ENCODE measurements around the gene STX12. TPM values are rescaled to one million over a fixed set of nuclear protein-coding genes. Genes with fewer than 3 reads are reported as not detected.
A peak's percentile ranks its signal among the peaks of the same experiment; 100 is the strongest.

Gene STX12
- total RNA-seq, 6 experiments from 2014 or later, result 15.2 to 32.7 (median 19.5) TPM

DNA sequence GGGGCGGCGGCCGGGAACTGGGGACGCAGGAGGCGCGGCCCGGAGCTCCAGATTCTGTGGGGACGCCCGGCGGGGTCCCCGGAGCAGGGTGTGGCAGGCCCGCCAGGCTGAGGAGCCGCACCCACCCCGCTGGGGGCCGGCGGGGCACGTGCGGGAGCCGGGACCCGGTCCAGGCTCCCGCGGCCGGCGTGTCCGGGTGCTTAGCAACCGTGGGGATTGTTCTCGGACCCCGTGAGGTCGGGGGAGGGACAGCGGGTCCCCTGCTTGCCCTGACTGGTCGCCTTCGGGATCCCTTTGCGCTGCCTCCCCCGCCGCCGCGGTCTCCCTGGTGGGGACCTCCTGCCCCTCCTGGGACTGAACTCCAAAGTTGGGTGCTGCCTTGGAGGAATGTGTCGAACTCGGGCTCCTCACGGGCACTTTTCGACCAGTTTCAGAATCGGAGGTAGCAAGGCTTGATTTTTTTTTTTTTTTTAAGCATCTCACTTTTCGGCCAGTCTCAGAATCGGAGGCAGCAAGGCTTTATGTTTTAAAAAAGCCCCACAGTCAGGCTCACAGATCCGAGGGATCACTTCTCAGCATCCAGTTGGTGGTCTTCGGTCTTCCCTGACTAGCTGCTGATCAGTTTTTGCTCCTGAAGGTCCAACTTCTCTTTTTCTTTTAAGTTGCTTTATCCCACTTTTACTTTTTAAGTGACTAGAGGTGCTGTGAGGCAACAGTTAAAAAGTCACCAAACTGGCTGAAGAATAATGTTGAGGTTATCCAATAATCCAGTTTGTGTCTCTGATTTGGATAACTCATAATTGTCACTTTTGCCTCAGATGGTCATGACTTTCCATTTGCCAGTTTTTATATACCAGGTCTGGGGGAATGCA, 46.6 kb upstream of the STX12 start:
- H3K4me3 ChIP-seq, result peak overlapping the region; percentile 90 to 96 (median 94)
- ATAC-seq (peak; percentile 3 to 9 (median 5)), DNase-seq (peak; percentile 62 to 72 (median 66))
- no peaks in the 10 kb centered on the region for H3K27me3 ChIP-seq
- intact Hi-C loops (cut with DNase I), result no loop called here
- H3K9me3 ChIP-seq, result no peaks in the 10 kb centered on the region
- H3K4me1 ChIP-seq, result peaks cover 0 to 5% (median 0%) of the 10 kb centered on the region in 4 donors
- peak overlapping the region; percentile 79 to 84 (median 82) for H3K27ac ChIP-seq
- TF ChIP-seq, protein P1, sequence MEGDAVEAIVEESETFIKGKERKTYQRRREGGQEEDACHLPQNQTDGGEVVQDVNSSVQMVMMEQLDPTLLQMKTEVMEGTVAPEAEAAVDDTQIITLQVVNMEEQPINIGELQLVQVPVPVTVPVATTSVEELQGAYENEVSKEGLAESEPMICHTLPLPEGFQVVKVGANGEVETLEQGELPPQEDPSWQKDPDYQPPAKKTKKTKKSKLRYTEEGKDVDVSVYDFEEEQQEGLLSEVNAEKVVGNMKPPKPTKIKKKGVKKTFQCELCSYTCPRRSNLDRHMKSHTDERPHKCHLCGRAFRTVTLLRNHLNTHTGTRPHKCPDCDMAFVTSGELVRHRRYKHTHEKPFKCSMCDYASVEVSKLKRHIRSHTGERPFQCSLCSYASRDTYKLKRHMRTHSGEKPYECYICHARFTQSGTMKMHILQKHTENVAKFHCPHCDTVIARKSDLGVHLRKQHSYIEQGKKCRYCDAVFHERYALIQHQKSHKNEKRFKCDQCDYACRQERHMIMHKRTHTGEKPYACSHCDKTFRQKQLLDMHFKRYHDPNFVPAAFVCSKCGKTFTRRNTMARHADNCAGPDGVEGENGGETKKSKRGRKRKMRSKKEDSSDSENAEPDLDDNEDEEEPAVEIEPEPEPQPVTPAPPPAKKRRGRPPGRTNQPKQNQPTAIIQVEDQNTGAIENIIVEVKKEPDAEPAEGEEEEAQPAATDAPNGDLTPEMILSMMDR (IDR thresholded peaks at IDR 0.05), result no peak
- peaks cover 0 to 2% (median 0%) of the 10 kb centered on the region in 4 donors for H3K36me3 ChIP-seq
- WGBS (ENCODE audit: insufficient coverage, low coverage, low lambda C conversion rate, missing lambda C conversion rate), result 2% methylated on average over 9 of the region's 46 CpGs

DNA sequence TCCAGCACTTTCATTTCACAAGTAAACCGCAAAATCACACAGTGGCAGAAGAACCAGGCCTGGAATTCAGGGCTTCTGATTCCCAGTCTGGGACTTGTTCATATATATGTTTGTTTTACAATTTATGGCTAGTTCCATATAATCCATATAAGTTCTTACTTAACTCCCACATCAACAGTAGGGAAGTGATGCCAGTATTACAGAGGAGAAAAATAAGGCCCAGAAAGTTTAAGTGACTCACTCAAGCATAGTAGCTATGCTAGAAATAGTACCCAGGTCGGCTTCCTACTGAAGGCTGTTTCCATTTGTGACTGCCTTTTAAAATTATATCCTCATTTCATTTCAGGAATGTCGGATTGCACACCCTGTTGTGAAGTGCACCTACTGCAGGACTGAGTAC, 45.9 kb upstream of the STX12 start:
- Histone ChIP-seq H3K4me1 (peaks cover 0 to 5% (median 0%) of the 10 kb centered on the region in 4 donors), H3K4me3 (peak overlapping the region in 1 of 3 donors; percentile 90), H3K9me3 (no peaks in the 10 kb centered on the region), H3K27ac (no peak overlapping the region), H3K27me3 (no peaks in the 10 kb centered on the region), H3K36me3 (peaks cover 0 to 2% (median 0%) of the 10 kb centered on the region in 4 donors)
- ATAC-seq, result no peak
- WGBS (ENCODE audit: insufficient coverage, low coverage, low lambda C conversion rate, missing lambda C conversion rate), result 90% methylated on average over 3 of the region's 3 CpGs
- intact Hi-C loops (cut with DNase I), result no loop called here
- DNase-seq, result no peak
- no peak for TF ChIP-seq POLR2A (IDR thresholded peaks at IDR 0.05)
- TF ChIP-seq, protein P1 (IDR thresholded peaks at IDR 0.05), result no peak

DNA sequence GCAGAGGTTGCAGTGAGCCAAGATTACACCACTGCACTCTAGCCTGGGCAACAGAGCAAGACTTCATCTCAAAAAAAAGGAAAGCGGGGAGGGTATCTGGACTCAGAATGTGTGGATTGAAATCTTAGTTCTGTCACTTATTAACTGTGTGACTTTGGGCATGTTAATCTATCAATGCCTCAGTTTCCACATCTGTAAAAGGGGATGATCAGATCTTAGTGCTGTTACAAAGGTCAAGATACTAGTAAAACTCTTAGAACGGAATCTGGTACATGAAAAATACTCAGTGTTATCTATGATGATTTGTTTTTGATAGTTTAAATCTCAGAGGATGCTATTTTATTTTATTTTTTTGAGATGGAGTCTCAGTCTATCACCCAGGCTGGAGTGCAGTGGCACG, 36.8 kb upstream of the STX12 start:
- H3K4me1 ChIP-seq, result no peaks in the 10 kb centered on the region
- no peak for TF ChIP-seq POLR2A (IDR thresholded peaks at IDR 0.05)
- TF ChIP-seq, protein P1 (IDR thresholded peaks at IDR 0.05), result no peak
- no peak for ATAC-seq
- DNase-seq, result no peak
- no peaks in the 10 kb centered on the region for H3K9me3 ChIP-seq
- H3K4me3 ChIP-seq, result no peak overlapping the region
- WGBS (ENCODE audit: insufficient coverage, low coverage, low lambda C conversion rate, missing lambda C conversion rate), result 95% methylated on average over 2 of the region's 3 CpGs
- intact Hi-C loops (cut with DNase I), result no loop called here
- peaks cover 0 to 39% (median 14%) of the 10 kb centered on the region in 4 donors for H3K36me3 ChIP-seq
- H3K27me3 ChIP-seq, result no peaks in the 10 kb centered on the region
- H3K27ac ChIP-seq, result no peak overlapping the region

DNA sequence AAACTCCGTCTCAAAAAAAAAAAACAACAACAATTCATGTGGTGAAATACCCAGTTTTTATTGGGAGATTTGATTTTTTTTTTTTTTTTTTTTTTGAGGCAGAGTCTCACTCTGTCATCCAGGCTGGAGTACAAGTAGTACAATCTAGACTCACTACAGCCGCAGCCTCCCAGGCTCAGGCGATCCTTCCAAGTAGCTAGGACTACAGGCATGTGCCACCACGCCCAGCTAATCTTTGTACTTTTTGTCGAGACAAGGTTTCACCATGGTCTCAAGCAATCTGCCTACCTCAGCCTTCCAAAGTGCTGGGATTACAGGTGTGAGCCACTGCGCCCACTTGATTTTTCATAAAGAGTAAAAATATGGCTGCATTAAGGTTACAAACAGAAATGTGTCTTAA, 31.9 kb upstream of the STX12 start:
- 93% methylated on average over 6 of the region's 6 CpGs for WGBS (ENCODE audit: insufficient coverage, low coverage, low lambda C conversion rate, missing lambda C conversion rate)
- no peak for TF ChIP-seq POLR2A (IDR thresholded peaks at IDR 0.05)
- TF ChIP-seq, protein P1 (IDR thresholded peaks at IDR 0.05), result no peak
- Histone ChIP-seq H3K36me3 (peaks cover 0 to 21% (median 7%) of the 10 kb centered on the region in 4 donors), H3K9me3 (no peaks in the 10 kb centered on the region), H3K27me3 (no peaks in the 10 kb centered on the region), H3K4me1 (no peaks in the 10 kb centered on the region), H3K4me3 (no peak overlapping the region), H3K27ac (no peak overlapping the region)
- intact Hi-C loops (cut with DNase I), result no loop called here
- DNase-seq, result no peak
- ATAC-seq, result no peak
